GM12875 (cell line): Measurements from ENCODE around the gene NCK2.

ENCODE experiments used
- H3K4me3 ChIP-seq: one replicate; pipeline ENCODE4 v1.5.1; 2011; ENCODE audit warnings: low read depth, low read length, control low read depth
- TF ChIP-seq, protein P1 (sequence below): IDR thresholded peaks from 2 replicates; pipeline ENCODE4 v1.5.1; 2011; ENCODE audit warnings: low read depth, mild to moderate bottlenecking, control low read depth, inconsistent platforms, low read length, moderate library complexity, borderline replicate concordance; ENCODE audit not compliant: insufficient read depth

The NCK2 gene

DNA sequence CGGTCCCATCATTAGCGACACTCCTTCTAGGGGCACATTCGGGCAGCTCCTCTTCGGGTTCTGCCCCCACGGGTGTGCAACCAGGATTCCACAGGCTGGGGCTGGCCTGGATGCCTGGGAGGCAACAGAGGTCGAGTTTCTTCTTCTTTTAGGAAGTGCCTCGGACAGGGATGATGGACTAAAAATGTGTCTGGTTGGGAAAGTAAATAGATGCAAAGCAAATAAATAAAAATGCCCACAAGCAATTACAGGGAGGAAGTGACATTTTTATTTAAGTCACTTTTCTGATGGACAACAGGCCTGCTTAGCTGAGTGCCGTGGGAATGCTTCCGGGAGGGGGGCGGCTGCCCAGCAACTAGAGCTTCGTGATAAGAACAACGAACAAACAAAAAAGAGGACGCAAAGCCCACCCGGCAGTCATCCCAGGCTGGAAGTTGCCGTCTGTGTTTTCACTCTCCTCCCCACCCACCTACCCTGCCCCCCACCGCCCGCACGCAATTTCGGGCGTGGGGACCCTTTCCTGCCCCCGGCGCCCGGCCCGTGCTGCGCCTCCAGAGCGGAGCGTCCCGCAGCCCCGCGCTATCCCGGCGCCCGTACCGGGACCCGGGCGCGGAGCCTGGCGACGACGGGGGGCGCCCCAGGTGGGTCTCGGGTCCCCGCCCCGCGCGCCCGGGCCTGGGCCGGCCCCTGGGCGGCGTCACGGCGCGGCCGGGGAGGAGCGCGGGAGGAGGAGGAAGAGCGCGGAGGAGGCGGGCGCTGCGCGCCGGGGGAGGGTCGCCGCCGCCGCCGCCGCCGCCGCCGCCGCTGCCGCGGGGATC is 412 bp upstream of the NCK2 start:
- H3K4me3 ChIP-seq, result peak overlapping the region; percentile 47
- TF ChIP-seq, protein P1, sequence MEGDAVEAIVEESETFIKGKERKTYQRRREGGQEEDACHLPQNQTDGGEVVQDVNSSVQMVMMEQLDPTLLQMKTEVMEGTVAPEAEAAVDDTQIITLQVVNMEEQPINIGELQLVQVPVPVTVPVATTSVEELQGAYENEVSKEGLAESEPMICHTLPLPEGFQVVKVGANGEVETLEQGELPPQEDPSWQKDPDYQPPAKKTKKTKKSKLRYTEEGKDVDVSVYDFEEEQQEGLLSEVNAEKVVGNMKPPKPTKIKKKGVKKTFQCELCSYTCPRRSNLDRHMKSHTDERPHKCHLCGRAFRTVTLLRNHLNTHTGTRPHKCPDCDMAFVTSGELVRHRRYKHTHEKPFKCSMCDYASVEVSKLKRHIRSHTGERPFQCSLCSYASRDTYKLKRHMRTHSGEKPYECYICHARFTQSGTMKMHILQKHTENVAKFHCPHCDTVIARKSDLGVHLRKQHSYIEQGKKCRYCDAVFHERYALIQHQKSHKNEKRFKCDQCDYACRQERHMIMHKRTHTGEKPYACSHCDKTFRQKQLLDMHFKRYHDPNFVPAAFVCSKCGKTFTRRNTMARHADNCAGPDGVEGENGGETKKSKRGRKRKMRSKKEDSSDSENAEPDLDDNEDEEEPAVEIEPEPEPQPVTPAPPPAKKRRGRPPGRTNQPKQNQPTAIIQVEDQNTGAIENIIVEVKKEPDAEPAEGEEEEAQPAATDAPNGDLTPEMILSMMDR, result no peak

DNA sequence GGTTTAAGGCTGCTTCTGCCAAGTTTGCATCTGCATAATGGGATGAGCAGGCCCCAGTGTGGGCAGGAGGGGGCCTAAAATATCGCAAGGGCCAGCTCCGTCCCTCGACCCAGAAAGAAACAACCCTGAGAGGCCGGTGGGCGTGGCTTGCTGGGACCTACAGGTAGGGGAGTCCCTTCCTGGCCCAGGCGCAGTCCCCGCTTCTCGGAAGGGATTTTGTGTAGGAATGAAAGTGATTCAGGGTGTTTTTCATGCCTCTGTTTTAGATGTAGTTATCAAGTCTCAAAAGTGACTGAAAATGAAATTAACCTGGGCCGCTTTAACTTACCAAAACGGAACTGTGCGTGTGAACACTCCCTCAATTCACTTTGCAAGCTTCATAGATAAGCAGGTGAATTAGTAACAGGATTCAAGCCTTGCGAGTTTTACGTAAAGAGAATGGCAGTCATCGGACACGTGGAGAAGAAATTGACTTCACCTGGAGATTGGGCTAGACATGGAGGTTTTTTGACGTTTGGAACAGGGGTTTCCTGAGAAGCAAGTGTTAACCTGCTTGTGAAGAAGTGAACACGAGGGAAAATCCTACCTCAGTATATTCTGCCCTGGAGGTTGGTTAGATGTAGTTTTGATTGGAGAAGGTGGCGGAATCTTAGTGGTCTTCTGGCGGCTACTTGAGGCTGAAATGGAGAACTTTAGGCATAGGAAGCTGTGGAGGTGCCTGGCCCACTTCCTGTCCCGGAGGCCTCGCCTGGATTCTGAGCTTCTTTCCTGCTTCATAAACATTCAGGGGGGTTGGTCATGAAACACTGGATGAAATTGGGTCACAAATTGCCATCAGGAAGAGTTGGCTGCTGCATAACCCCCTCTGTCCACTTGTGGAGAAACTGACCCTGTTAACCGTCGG is 1.7 kb downstream of the NCK2 start:
- peak overlapping the region; percentile 69 for H3K4me3 ChIP-seq
- TF ChIP-seq, protein P1, result no peak

DNA sequence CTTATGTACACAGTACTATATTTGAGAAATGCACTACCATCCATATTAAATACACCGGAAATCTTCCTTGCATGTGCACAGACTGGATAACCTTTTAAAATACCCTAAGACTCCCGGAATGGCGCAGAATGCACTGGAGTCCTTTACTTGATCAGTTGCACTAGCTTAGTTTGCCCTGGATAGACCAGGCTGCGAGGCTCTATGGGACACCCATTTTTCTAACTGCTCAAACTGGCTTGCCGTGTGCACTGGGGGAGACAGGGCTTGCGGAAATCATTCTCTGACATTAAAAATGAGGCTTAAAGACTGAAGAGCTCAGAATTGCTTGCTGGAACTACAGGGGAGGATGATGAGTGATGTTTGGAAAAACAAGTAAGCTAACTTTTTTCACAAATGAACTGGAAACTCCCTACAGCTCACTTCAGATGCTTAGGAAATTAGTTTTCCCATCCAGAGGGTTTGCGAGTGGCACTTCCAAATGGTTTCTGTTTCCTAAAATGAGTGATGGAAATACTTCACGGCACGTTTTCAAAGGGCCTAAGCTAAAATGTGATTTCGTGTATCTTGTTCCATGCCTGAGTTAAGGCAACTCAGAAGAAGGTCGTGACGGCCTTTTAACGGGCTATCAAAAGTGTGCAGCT is 2.7 kb downstream of the NCK2 start:
- TF ChIP-seq, protein P1, result no peak
- no peak overlapping the region for H3K4me3 ChIP-seq

DNA sequence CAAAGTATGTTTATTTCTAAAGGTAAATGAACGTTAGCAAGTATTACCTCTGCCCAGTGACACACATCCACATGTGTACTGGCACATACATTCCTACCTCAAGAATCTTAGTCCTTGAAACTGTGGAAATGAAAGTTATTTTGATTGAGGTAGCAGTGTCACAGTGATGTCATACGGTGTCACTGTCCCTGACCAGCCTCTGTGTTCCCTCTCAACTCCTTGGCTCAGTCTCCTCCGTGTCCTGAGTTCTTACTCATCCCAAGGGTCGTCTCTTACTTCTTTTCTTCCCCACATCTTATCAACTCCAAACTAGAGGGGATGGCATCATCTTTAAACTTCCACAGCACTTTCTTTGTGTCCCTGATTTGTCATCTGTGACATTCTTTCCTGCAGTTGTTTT is 3.3 kb downstream of the NCK2 start:
- TF ChIP-seq, protein P1, result no peak
- no peak overlapping the region for H3K4me3 ChIP-seq

DNA sequence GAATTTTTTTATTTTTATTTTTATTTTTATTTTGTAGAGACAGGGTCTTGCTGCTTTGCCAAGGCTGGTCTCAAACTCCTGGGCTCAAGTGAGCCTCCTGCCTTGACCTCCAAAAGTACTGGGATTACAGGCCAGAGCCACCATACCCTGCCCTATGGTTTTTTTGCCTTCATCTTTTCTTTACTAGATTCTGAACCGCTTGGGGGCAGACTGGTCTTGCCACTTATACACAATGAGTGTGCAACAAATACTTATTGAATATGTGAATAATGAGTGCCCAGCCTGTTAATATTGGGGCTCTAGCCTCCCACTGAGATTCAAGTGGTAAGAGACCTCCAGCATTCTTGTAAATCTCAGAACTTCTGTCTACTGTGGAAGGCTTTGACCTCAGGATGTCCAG is 3.9 kb downstream of the NCK2 start:
- TF ChIP-seq, protein P1, result peak; percentile 10; the same call in 1 of the 2 replicates

DNA sequence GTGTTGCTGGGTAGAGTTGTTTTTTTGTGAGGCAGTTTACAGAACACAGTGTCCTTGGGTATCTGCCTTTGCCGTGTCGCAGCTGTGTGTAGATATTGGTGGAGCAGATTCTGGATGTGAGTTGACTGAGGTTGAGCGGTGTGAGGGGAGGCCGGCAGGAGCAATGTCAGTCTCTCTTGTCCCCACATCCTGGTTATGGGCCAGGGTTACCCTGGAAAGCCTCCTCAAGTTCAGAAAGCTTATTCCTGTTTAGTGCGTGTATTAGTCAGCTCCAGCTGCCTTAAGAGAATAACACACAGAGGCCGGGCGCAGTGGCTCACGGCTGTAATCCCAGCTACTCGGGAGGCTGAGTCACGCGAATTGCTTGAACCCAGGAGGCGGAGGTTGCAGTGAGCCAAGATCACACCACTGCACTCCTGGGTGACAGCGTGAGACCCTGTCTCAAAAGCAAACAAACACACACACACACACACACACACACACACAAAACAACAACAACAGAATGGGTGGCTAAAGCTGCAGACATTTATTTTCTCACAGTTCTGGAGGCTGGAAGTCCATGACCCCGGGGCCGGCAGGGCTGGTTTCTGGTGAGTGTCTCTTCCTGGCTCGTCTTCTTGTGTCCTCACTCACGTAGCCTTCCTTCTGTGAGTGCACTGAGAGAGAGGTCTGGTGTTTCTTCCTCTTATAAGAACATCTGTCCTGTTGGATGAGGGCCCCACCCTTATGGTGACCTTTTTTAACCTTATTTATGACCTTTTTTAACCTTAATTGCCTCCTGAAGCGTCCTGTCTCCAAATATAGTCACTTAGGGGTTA is 5.1 kb downstream of the NCK2 start:
- no peak overlapping the region for H3K4me3 ChIP-seq
- TF ChIP-seq, protein P1, result no peak

More for the DNA sequence above, 3.9 kb downstream of the NCK2 start:
- H3K4me3 ChIP-seq, result no peak overlapping the region
